K562 (cell line): ENCODE measurements around the gene SEL1L. TPM values are rescaled to one million over a fixed set of nuclear protein-coding genes. Genes with fewer than 3 reads are reported as not detected.

Source experiments
- CTBP1 ChIP-seq: fragments of 450-650 bp; IDR thresholded peaks from 2 replicates; pipeline ENCODE4 v1.6.1; 2016; ENCODE audit warnings: borderline replicate concordance
- CXXC5 ChIP-seq: fragments of 250-450 bp; sonication (Bioruptor Pico); IDR thresholded peaks from 2 replicates; pipeline ENCODE4 v1.8.0; 2022; ENCODE audit warnings: inconsistent platforms, mild to moderate bottlenecking, moderate library complexity
- DACH1 ChIP-seq: fragments of 450-650 bp; IDR thresholded peaks from 2 replicates; pipeline ENCODE4 v1.6.1; 2018; ENCODE audit not compliant: partially characterized antibody
- EHMT2 ChIP-seq: fragments of 450-650 bp; IDR thresholded peaks from 2 replicates; pipeline ENCODE4 v1.6.1; 2018; ENCODE audit warnings: antibody characterized with exemption
- HDAC1 ChIP-seq, 2 experiments: fragments of 450-650 bp; IDR thresholded peaks; 2 replicates each; pipeline ENCODE4 v1.6.1; 2016 to 2017; ENCODE audit warnings: inconsistent platforms in 1 of 2, mild to moderate bottlenecking in 1 of 2, moderate library complexity in 1 of 2
- HNRNPL ChIP-seq: fragments of 200-400 bp; formaldehyde crosslinking; IDR thresholded peaks from 2 replicates; pipeline ENCODE4 v1.6.1; 2017; ENCODE audit warnings: low read depth, mild to moderate bottlenecking, low read length
- NCOA1 ChIP-seq: fragments of 450-650 bp; IDR thresholded peaks from 2 replicates; pipeline ENCODE4 v1.6.1; 2016; ENCODE audit warnings: low read depth
- NKRF ChIP-seq: fragments of 450-650 bp; IDR thresholded peaks from 2 replicates; pipeline ENCODE4 v1.6.1; 2016; ENCODE audit warnings: borderline replicate concordance
- POU5F1 ChIP-seq: fragments of 150-350 bp; IDR thresholded peaks from 2 replicates; pipeline ENCODE4 v1.6.1; 2014; ENCODE audit warnings: borderline replicate concordance, low read length, low read depth, mild to moderate bottlenecking; ENCODE audit not compliant: partially characterized antibody
- RBFOX2 ChIP-seq: fragments of 200-400 bp; formaldehyde crosslinking; IDR thresholded peaks from 2 replicates; pipeline ENCODE4 v1.6.1; 2017; ENCODE audit warnings: low read depth, mild to moderate bottlenecking, low read length, moderate library complexity
- RFX1 ChIP-seq: fragments of 450-650 bp; IDR thresholded peaks from 2 replicates; pipeline ENCODE4 v1.6.1; 2016; ENCODE audit warnings: mild to moderate bottlenecking, moderate library complexity
- RNF219 ChIP-seq: fragments of 250-450 bp; sonication (Bioruptor Pico); IDR thresholded peaks from 2 replicates; pipeline ENCODE4 v1.5.0; 2022; ENCODE audit warnings: mild to moderate bottlenecking
- SAFB ChIP-seq: fragments of 200-400 bp; formaldehyde crosslinking; IDR thresholded peaks from 2 replicates; pipeline ENCODE4 v1.6.1; 2017; ENCODE audit warnings: low read depth, low read length, borderline replicate concordance
- SFPQ ChIP-seq: fragments of 200-400 bp; formaldehyde crosslinking; IDR thresholded peaks from 2 replicates; pipeline ENCODE4 v1.6.1; 2017; ENCODE audit warnings: mild to moderate bottlenecking, low read depth, low read length, moderate library complexity
- SIN3A ChIP-seq, 2 experiments: fragments of 150-350 bp in 1 of 2; IDR thresholded peaks; 2 replicates each; pipeline ENCODE4 v1.6.1; 2011 to 2016; ENCODE audit warnings: borderline replicate concordance in 2 of 2, low read depth in 2 of 2, low read length in 2 of 2, mild to moderate bottlenecking in 2 of 2, moderate library complexity in 2 of 2; ENCODE audit not compliant: control insufficient read depth in 1 of 2
- ZBTB26 ChIP-seq: fragments of 450-650 bp; formaldehyde crosslinking; IDR thresholded peaks from 2 replicates; pipeline ENCODE4 v1.4.0; 2022; ENCODE audit warnings: missing genetic modification characterization
- ZNF224 ChIP-seq: sonication (generic); formaldehyde crosslinking; IDR thresholded peaks from 2 replicates; pipeline ENCODE4 v1.8.0; 2022; ENCODE audit warnings: mild to moderate bottlenecking, missing genetic modification reagents
- ZNF511 ChIP-seq: sonication (generic); formaldehyde crosslinking; IDR thresholded peaks from 2 replicates; pipeline ENCODE4 v1.8.0; 2022; ENCODE audit warnings: mild to moderate bottlenecking, missing genetic modification reagents
- polyA plus RNA-seq, 8 experiments: library from polyadenylated mRNA; depleted of rRNA in 4 of 8; stranded (reverse) in 5 of 8; unstranded in 3 of 8; fragments of >200 nt; fragmentation: Nextera tagmentation in 2 of 8; fragmentation: Illumina TruSeq in 1 of 8; extraction: Ambion mirVana in 2 of 8; extraction: Trizol in 1 of 8; gene quantifications; 2 replicates each; pipeline versions ENCODE4 v1.2.1 to v1.2.3, GENCODE V29; 2011 to 2014; ENCODE audit warnings: inconsistent platforms in 1 of 8, missing spikeins in 1 of 8
- total RNA-seq, 7 experiments: library from RNA; depleted of rRNA in 6 of 7; stranded (reverse); fragments of >200 nt in 6 of 7; fragmentation: Illumina TruSeq in 2 of 7; extraction: Trizol in 2 of 7; gene quantifications; 2 replicates each; pipeline versions ENCODE4 v1.2.1 to v1.2.3, GENCODE V29; 2011 to 2021; ENCODE audit warnings: low replicate concordance in 1 of 7

SEL1L gene
- total and polyA plus RNA-seq, 9 of the 15 experiments (the other 6 are each of a cell fraction or from before 2014, with no cell fraction given) = 7.7 to 21.1 (median 13.6) TPM

GRCh38 chr14:81435391-81436295 lies 98.0 kb downstream of the SEL1L start (continued):
- TF ChIP-seq SIN3A (IDR thresholded peaks at IDR 0.05; ENCODE audit: borderline replicate concordance in 2 of 2, control insufficient read depth in 1 of 2, low read depth in 2 of 2, low read length in 2 of 2) (peak; percentile 7 to 88; a peak in 3 of 4 replicates), CTBP1 (peak; percentile 78), RNF219 (CRISPR knock-in tag) (no peak), RFX1 (peak; percentile 55), SFPQ (no peak), ZNF511 (CRISPR knock-in tag) (peak; percentile 45; the same call in 1 of the 2 replicates), EHMT2 (peak; percentile 85), ZBTB26 (CRISPR knock-in tag) (no peak), HDAC1 (IDR thresholded peaks at IDR 0.05) (peak in 1 of 2 experiments; percentile 84; a peak in 1 of 4 replicates), CXXC5 (CRISPR knock-in tag) (peak; percentile 55), NKRF (peak; percentile 81), SAFB (peak; percentile 8; the same call in 1 of the 2 replicates), POU5F1 (no peak), DACH1 (no peak), HNRNPL (0 out of 2 replicates have a peak, but pooled peaks have one; percentile 1), ZNF224 (peak; percentile 45; the same call in 1 of the 2 replicates), RBFOX2 (peak; percentile 70), NCOA1 (peak; percentile 33; the same call in 1 of the 2 replicates)
